ENCODE measurements around the gene DLL4.

DNA sequence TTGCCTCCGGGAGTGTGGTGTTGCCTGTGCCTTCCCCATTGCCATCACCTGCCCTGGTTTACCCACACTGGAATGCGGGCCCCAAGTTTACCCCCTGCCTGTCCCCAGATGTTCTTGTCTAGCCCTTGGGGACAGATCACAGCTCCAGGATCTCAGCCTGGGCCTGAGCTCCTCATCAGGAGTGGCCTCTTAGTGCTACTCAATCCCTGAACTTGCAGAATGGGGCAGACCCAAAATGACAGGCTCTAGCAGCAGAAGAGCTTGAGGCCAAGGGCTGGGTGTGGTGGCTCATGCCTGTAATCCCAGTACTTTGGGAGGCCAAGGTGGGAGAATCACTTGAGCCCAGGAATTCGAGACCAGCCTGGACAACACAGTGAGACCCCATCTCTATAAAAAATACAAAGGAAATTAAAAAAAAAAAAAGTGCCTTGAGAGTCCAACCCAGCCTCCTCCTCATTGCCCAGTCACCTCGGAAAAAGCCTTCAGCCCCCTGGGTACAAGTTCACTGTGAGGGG, 28.0 kb downstream of the DLL4 start:
- TF ChIP-seq, protein P1, sequence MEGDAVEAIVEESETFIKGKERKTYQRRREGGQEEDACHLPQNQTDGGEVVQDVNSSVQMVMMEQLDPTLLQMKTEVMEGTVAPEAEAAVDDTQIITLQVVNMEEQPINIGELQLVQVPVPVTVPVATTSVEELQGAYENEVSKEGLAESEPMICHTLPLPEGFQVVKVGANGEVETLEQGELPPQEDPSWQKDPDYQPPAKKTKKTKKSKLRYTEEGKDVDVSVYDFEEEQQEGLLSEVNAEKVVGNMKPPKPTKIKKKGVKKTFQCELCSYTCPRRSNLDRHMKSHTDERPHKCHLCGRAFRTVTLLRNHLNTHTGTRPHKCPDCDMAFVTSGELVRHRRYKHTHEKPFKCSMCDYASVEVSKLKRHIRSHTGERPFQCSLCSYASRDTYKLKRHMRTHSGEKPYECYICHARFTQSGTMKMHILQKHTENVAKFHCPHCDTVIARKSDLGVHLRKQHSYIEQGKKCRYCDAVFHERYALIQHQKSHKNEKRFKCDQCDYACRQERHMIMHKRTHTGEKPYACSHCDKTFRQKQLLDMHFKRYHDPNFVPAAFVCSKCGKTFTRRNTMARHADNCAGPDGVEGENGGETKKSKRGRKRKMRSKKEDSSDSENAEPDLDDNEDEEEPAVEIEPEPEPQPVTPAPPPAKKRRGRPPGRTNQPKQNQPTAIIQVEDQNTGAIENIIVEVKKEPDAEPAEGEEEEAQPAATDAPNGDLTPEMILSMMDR (IDR thresholded peaks at IDR 0.05 in 2 of 3, conservative IDR thresholded peaks at IDR 0.05 in 1 of 3; ENCODE audit: control insufficient read depth in 2 of 3, extremely low read depth in 1 of 3, insufficient read depth in 1 of 3, low read depth in 3 of 3, low read length in 3 of 3) = no peak
- TF ChIP-seq ASH2L (IDR thresholded peaks at IDR 0.05; ENCODE audit: borderline replicate concordance, low read depth) (no peak), LARP7 (IDR thresholded peaks at IDR 0.05) (no peak)
- TF ChIP-seq, protein P2, sequence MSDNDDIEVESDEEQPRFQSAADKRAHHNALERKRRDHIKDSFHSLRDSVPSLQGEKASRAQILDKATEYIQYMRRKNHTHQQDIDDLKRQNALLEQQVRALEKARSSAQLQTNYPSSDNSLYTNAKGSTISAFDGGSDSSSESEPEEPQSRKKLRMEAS (IDR thresholded peaks at IDR 0.05; ENCODE audit: low read depth, low read length) = no peak
- TF ChIP-seq, protein P3, sequence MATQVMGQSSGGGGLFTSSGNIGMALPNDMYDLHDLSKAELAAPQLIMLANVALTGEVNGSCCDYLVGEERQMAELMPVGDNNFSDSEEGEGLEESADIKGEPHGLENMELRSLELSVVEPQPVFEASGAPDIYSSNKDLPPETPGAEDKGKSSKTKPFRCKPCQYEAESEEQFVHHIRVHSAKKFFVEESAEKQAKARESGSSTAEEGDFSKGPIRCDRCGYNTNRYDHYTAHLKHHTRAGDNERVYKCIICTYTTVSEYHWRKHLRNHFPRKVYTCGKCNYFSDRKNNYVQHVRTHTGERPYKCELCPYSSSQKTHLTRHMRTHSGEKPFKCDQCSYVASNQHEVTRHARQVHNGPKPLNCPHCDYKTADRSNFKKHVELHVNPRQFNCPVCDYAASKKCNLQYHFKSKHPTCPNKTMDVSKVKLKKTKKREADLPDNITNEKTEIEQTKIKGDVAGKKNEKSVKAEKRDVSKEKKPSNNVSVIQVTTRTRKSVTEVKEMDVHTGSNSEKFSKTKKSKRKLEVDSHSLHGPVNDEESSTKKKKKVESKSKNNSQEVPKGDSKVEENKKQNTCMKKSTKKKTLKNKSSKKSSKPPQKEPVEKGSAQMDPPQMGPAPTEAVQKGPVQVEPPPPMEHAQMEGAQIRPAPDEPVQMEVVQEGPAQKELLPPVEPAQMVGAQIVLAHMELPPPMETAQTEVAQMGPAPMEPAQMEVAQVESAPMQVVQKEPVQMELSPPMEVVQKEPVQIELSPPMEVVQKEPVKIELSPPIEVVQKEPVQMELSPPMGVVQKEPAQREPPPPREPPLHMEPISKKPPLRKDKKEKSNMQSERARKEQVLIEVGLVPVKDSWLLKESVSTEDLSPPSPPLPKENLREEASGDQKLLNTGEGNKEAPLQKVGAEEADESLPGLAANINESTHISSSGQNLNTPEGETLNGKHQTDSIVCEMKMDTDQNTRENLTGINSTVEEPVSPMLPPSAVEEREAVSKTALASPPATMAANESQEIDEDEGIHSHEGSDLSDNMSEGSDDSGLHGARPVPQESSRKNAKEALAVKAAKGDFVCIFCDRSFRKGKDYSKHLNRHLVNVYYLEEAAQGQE (IDR thresholded peaks at IDR 0.05; ENCODE audit: low read depth, low read length) = no peak

Measured in GM12878 (cell line).